HPDE6-E6E7 (cell line): Measurements from ENCODE around the gene LSS.

ENCODE experiments used
- DNase-seq: peaks from one replicate; pipeline ENCODE4 v3.0.0; 2011; ENCODE audit warnings: missing footprints; ENCODE audit errors: extremely low spot score

LSS gene

DNA sequence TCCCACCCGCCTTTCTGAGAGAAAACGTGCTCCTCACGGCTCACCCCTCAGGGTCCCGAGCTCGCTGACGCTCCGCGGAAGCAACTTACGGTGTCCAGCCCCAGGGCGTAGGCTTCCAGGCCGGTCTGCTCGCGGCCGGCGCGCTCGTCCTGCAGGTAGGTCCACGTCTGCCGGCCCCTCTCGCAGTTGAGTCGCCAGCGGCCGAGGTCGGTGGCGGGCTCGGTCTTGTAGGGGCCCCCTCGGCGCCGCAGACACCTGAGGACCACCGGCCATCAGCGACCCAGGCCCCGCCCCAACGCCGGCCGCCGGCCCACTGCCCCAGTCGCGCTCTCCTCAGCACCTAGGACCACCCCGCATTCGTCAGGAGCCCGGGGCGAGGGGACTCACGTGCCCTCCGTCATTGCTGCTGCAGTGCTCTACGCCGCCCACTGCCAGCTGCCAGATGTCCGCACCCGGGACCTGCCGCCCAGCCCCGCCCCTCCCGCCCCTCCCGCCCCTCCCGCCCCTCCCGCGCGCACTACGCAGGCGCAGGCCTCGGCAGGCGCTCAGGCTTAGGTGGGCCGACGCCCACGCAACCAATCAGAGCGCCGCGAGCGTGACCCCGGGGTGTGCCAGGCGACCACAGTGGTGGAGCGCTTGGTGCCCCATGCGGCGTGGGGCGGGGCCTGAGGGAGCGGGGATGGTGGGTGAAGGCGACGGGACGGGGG, at the start of gene LSS:
Gene LSS (minus strand): TSS at position 430 of the 707 bp plus-strand sequence. CDS start 29 bp downstream, at position 401.
- DNase-seq, result peak; percentile 94

DNA sequence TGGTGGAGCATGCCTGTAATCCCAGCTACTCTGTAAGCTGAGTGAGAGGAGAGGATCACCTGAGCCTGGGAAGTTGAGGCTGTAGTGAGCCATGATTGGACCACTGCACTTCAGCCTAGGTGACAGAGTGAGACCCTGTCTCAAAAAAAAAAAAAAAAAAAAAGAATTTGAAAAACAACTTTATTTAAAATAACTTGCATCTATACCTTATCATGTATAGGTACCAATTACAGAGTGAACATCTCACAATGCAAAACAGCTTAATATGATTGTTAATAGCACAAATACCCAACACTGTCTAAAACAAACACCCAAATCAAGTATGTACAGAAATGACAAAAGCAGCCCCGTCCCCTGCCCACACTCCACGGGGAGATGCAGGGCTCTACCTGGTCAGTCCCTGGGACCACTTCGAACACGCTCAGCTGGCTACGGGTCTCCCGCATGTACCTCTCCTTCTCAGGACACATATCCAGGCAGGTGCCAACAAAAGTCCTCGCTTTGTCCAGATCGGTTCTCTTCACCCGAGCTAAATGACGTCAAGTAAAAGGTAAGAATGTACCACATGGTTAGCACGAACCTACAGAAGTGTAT, 46.3 kb upstream of the LSS start:
- DNase-seq, result no peak

DNA sequence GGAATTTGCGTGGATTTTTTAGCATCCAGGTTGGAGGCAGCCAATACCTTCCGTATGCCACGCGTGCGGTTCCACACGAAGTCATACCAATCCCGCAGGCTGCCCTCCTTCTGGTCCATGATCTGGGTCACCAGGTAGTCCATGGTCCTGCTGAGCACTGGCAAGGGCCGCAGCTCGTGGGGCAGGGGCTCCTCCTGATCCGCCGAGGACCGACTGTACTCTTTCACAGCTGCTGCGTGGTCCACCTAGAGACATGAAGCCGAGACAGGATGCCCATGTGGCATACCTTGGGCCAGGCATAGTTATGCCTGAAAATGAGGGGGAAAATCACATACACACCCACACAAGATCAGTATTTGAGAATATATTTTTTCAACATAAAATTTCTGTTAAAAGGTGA, 44.8 kb upstream of the LSS start:
- no peak for DNase-seq

DNA sequence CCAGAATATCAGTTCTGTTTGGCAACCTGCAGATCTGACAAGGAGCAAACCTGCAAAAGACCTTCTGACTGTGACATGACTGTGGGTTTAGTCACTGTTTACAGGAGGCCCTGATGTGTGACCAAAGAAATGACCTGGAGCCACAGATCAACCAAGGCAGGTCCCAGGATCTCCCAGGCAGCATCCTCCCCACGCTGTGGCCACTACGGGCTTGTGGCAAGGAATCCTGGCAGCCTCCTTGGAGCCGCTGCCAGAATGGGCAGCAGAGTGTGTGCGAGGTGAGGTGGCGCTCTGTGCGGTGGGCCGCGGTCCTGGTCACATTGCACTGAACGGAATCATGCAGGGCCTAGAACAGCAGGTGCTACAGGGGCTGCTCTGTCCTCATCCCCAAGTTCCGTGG, 40.9 kb upstream of the LSS start:
- DNase-seq, result no peak

GRCh38 chr21:46268371-46268770, 39.8 kb upstream of the LSS start:
- no peak for DNase-seq

- no peak for DNase-seq
These were observed 38.4 kb upstream of the LSS start for GRCh38 chr21:46266946-46267345.

GRCh38 chr21:46265736-46266525, 37.4 kb upstream of the LSS start:
- no peak for DNase-seq

GRCh38 chr21:46264690-46265144, 36.1 kb upstream of the LSS start:
- no peak for DNase-seq

DNA sequence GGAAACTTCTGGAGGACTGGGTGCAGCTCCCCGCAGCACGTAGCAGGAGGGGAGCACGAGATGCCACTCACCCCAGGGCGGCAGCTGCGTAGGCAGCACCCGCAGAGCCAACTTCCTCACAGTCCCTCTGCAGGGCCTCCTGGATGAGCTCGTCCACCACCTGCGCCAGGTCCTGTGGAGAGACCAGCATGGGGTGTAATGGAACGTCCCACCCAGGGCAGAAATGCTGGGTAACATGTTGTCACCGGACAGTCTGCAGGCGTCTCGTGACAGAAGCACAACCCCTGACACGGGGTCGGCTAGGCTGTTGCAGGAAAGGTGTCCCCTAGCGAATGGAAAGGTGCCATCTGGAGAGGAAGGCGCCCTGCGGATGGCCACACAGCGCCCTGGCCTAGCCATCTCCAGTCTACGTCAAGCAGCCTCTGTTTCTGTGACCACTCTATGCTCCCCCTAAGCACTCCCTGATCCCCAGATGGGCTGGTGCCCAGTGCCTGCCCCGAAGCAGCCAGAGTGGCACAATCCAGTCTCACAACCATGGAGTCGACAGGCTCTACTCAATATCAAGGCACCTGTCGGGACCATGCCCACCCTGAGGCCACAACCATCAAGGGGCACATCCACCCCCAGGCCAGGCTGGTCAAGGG, 35.6 kb upstream of the LSS start:
- no peak for DNase-seq

DNA sequence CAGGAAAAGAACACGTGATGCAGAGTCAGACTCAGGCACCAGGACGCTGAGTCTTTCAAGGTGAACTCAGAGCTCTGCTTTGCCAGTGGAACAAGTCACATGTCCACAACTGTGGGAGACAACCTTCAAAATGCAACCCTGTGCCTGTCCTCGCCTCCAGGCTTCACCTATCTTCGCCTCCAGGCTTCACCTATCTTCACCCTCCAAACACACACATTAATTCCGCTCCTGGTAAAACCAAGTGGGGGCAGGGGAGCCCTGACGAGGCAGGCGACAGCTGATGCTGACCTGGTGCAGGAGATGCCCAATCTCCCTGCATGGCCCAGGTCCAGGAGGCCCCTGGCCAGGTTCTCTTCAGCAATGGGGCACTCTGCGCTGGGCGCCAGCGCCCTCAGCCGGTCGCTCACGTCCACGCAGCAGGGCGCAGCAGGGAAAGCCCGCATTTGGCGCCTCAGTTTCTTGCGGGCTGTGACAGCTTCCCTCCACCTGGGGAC, 28.0 kb upstream of the LSS start:
- DNase-seq, result no peak

- no peak for DNase-seq
These were observed 27.3 kb upstream of the LSS start for GRCh38 chr21:46255758-46256337.

- no peak for DNase-seq
These were observed 26.6 kb upstream of the LSS start for GRCh38 chr21:46255166-46255565.

GRCh38 chr21:46254208-46254975, 25.8 kb upstream of the LSS start:
- DNase-seq, result no peak

DNA sequence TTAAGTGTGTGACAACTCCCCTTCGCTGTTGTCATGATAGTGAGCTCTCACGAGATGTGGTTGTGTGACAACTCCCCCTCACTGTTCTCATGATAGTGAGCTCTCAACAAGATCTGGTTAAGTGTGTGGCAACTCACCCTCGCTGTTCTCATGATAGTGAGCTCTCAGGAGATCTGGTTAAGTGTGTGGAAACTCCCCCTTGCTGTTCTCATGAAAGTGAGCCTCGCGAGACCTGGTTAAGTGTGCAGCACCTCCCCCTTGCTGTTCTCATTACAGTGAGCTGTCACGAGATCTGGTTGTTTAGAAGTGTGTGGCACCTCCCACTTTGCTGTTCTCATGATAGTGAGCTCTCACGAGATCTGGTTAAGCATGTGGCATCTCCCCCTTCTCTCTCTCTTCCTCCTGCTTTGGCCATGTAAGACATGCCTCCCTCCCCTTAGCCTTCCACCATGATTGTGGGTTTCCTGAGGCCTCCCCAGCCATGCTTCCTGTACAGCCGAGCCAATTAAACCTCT, 25.1 kb upstream of the LSS start:
- DNase-seq, result no peak

DNA sequence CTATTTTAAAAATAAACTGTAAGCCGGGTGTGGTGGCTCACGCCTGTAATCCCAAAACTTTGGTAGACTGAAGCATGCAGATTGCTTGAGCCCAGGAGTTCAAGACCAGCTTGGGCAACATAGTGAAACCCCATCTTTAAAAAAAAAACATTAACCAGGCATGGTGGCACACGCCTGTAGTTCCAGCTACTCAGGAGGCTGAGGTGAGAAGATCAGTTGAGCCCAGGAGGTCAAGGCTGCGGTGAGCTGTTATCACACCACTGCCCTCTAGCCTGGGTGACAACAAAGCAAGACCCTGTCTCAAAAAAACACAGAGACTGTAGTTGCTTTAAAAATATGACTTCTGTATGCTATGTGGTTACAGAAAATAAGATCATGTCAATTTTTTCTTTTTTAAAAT, 24.3 kb upstream of the LSS start:
- DNase-seq, result no peak

DNA sequence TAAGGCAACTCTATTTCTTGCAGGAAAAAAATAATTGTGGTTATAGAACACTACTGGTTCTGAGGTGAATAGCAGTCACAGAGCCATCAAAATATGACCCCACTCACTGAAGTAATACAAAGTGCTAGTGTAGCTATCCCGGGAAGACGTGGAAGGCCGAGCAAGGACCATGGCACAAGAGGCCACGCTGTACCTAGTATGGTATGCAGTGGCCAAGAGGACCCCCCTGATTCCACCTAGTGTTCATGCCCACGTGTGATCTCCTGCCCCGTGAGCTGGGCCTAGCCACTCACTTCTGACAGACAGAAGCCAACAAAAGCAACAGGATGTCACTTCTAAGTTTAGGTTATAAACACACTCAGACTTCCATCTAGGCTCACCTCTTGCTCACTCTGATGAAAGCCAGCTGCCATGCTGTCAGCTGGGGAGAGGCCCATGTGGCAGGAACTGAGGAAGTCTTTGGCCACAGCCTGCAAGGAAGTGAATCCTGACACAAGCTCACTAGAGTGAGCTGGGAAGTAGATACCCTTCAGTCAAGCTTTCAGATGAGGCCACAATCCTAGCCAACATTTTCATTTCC, 21.7 kb upstream of the LSS start:
- no peak for DNase-seq

DNA sequence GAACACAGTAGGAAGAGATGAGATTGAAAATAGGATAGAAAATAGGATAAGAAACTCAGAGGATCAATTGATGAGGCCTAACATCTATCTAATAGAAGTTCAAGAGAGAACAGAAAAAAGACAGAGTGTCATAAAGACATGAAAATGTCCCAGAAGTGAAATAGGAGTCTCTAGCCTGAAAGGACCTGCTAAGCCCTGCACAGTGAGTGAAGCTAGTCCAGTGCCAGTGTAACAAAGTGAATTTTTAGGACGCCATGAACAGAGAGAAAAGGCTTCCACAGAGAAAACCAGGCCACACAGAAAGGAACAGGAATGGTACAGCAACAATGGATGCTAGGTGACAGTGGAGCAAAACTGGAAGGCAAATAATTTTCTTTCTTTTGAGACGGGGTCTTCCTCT, 20.3 kb upstream of the LSS start:
- no peak for DNase-seq

- DNase-seq, result no peak
These were observed 19.8 kb upstream of the LSS start for GRCh38 chr21:46248422-46248782.

DNA sequence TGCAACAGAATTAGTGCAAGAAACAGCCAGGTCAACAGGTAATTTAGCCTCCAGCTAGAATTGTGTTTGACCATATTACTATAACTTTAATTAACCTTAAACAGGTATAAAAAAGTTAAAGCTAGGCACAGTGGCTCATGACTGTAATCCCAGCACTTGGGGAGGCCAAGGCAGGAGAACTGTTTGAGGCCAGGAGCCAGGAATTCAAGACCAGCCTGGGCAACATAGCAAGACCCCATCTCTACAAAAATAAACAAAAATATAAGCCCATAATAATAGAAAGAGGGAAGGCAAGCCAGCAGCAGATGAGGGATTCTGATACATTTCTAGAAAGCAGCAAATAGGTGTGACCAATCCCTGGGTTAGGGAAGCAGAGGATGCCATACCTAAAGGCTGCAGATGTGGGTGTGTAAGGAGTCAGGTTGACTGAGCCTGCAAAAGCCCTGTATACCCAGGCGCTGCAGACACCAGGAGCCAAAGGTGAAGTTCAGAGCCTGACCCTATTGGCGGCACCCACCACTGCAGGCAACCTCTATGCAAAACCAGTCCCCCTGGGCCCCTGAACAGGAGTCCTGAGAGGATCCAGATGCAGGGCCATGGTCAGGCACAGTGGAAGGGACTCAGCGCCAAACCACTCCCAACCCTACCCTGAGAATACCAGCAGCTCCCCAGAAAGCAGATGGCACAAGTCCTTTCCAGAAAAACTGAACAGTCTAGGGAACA, 19.3 kb upstream of the LSS start:
- DNase-seq, result no peak

GRCh38 chr21:46246345-46246744, 17.8 kb upstream of the LSS start:
- no peak for DNase-seq
